HepG2 (cell line): ENCODE measurements around the gene TSPAN9. TPM values are rescaled to one million over a fixed set of nuclear protein-coding genes. Genes with fewer than 3 reads are reported as not detected.

Experiments
- ESRRA ChIP-seq: sonication (generic); formaldehyde crosslinking; IDR thresholded peaks from 2 replicates; pipeline ENCODE4 v1.5.1; 2020; ENCODE audit warnings: mild to moderate bottlenecking, low read depth, missing genetic modification reagents
- HNRNPUL1 ChIP-seq: fragments of 200-400 bp; formaldehyde crosslinking; IDR thresholded peaks from 2 replicates; pipeline ENCODE4 v1.6.1; 2017; ENCODE audit warnings: low read depth, mild to moderate bottlenecking, low read length, moderate library complexity
- LCORL ChIP-seq, 2 experiments: fragments of 450-650 bp in 1 of 2; sonication (generic) in 1 of 2; formaldehyde crosslinking in 1 of 2; IDR thresholded peaks; 2 replicates each; pipeline versions ENCODE4 v1.5.0 to v1.6.1; 2017 to 2020; ENCODE audit warnings: antibody characterized with exemption in 1 of 2, missing genetic modification reagents in 1 of 2
- MAZ ChIP-seq, 2 experiments: sonication (generic) in 1 of 2; formaldehyde crosslinking in 1 of 2; IDR thresholded peaks; 2 replicates each; pipeline versions ENCODE4 v1.5.0 to v1.6.1; 2012 to 2020; ENCODE audit warnings: low read depth in 2 of 2, mild to moderate bottlenecking in 2 of 2, borderline replicate concordance in 1 of 2, improper control_type of control experiment in 1 of 2, low read length in 1 of 2, missing genetic modification reagents in 1 of 2, moderate library complexity in 1 of 2
- MED8 ChIP-seq: sonication (generic); formaldehyde crosslinking; IDR thresholded peaks from 2 replicates; pipeline ENCODE4 v1.8.1; 2023; ENCODE audit warnings: mild to moderate bottlenecking, missing genetic modification reagents; ENCODE audit not compliant: insufficient replicate concordance
- NFIC ChIP-seq: IDR thresholded peaks from 2 replicates; pipeline ENCODE4 v1.6.1; 2012; ENCODE audit warnings: mild to moderate bottlenecking, low read length, inconsistent platforms
- NFKBIZ ChIP-seq: IDR thresholded peaks from 2 replicates; pipeline ENCODE4 v1.6.1; 2018; ENCODE audit warnings: missing genetic modification reagents, missing compliant biosample characterization
- NFRKB ChIP-seq: fragments of 450-650 bp; IDR thresholded peaks from 2 replicates; pipeline ENCODE4 v1.6.1; 2017
- NFYC ChIP-seq: IDR thresholded peaks from 2 replicates; pipeline ENCODE4 v1.6.1; 2016; ENCODE audit warnings: missing genetic modification reagents, missing compliant biosample characterization
- NR2F6 ChIP-seq, 2 experiments: IDR thresholded peaks; 2 replicates each; pipeline ENCODE4 v1.6.1; 2016; ENCODE audit warnings: antibody characterized with exemption in 1 of 2, mild to moderate bottlenecking in 1 of 2
- POGZ ChIP-seq: sonication (generic); formaldehyde crosslinking; IDR thresholded peaks from 2 replicates; pipeline ENCODE4 v1.4.0; 2020; ENCODE audit warnings: mild to moderate bottlenecking, missing genetic modification reagents
- RAD21 ChIP-seq: fragments of 450-650 bp; formaldehyde crosslinking; IDR thresholded peaks from 2 replicates; pipeline ENCODE4 v1.5.0; 2020; ENCODE audit warnings: mild to moderate bottlenecking
- RXRA ChIP-seq: sonication (generic); formaldehyde crosslinking; IDR thresholded peaks from 2 replicates; pipeline ENCODE4 v1.5.1; 2020; ENCODE audit warnings: missing genetic modification reagents
- SOX6 ChIP-seq, 2 experiments: fragments of 450-650 bp in 1 of 2; sonication (generic) in 1 of 2; formaldehyde crosslinking in 1 of 2; IDR thresholded peaks; 2 replicates each; pipeline versions ENCODE4 v1.4.0 to v1.6.1; 2017 to 2020; ENCODE audit warnings: antibody characterized with exemption in 1 of 2, mild to moderate bottlenecking in 1 of 2, missing genetic modification reagents in 1 of 2
- TEAD3 ChIP-seq: optimal IDR thresholded peaks from 2 replicates; pipeline ENCODE3; 2016; ENCODE audit warnings: borderline replicate concordance
- ZBTB42 ChIP-seq: sonication (generic); formaldehyde crosslinking; IDR thresholded peaks from 2 replicates; pipeline ENCODE4 v1.5.0; 2020; ENCODE audit warnings: mild to moderate bottlenecking, missing genetic modification reagents
- ZMYM4 ChIP-seq: sonication (generic); formaldehyde crosslinking; IDR thresholded peaks from 2 replicates; pipeline ENCODE4 v1.8.1; 2023; ENCODE audit warnings: mild to moderate bottlenecking, missing genetic modification reagents
- ZNF709 ChIP-seq: sonication (generic); formaldehyde crosslinking; IDR thresholded peaks from 2 replicates; pipeline ENCODE4 v1.5.0; 2020; ENCODE audit warnings: mild to moderate bottlenecking, missing genetic modification reagents
- polyA plus RNA-seq, 8 experiments: library from polyadenylated mRNA; depleted of rRNA in 3 of 8; stranded (reverse) in 7 of 8; unstranded in 1 of 8; fragments of >200 nt; fragmentation: Illumina TruSeq in 4 of 8; extraction: Trizol in 4 of 8; gene quantifications; 2 replicates each; pipeline versions ENCODE4 v1.2.1 to v1.2.3, GENCODE V29; 2011 to 2016; ENCODE audit warnings: low read depth in 4 of 8, missing spikeins in 1 of 8, mixed read lengths in 1 of 8; ENCODE audit not compliant: insufficient read depth in 1 of 8
- total RNA-seq, 5 experiments: library from RNA; depleted of rRNA; stranded (reverse); fragments of >200 nt; fragmentation: Illumina TruSeq; extraction: Trizol; gene quantifications; 2 replicates each; pipeline ENCODE4 v1.2.3, GENCODE V29; 2016; ENCODE audit warnings: low read depth in 1 of 5
- TF ChIP-seq, protein P1 (sequence below), 2 experiments: sonication (generic) in 1 of 2; formaldehyde crosslinking in 1 of 2; IDR thresholded peaks; 2 replicates each; pipeline versions ENCODE4 v1.4.0 to v1.6.1; 2018 to 2020; ENCODE audit warnings: missing genetic modification reagents in 2 of 2, borderline replicate concordance in 1 of 2, low read depth in 1 of 2, mild to moderate bottlenecking in 1 of 2, missing biosample characterization in 1 of 2
- TF ChIP-seq, protein P2 (sequence below): sonication (generic); formaldehyde crosslinking; IDR thresholded peaks from 2 replicates; pipeline ENCODE4 v1.9.0; 2022; ENCODE audit warnings: low read depth, missing genetic modification reagents
- TF ChIP-seq, protein P3 (sequence below): sonication (generic); formaldehyde crosslinking; IDR thresholded peaks from 2 replicates; pipeline ENCODE4 v1.4.0; 2020; ENCODE audit warnings: missing genetic modification reagents, borderline replicate concordance

TSPAN9 gene
- total and polyA plus RNA-seq, 2 of the 13 experiments (the other 11 are each of a cell fraction or from before 2014, with no cell fraction given) = 18.1 to 42.3 TPM

DNA sequence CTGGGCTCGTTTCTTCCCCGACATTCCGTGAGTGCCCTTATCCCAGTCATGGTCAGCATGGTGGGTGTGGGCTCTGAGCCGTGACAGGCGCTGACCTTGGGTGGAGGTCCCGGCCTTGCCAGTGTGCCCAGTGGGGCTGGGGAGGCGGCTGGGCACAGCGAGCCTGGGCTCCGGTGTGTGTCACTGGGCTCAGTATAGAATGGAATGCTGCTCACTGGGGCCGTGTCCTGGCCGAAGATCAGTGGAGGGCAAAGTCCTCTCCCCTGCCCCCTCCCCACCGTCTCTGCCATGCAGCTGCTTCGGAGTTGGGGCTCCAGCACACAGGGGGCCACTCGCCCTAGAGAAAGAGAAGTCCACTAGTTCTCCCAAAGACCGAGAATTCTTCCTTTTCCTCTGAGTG is 164.4 kb downstream of the TSPAN9 start (continued):
- TF ChIP-seq, protein P1, sequence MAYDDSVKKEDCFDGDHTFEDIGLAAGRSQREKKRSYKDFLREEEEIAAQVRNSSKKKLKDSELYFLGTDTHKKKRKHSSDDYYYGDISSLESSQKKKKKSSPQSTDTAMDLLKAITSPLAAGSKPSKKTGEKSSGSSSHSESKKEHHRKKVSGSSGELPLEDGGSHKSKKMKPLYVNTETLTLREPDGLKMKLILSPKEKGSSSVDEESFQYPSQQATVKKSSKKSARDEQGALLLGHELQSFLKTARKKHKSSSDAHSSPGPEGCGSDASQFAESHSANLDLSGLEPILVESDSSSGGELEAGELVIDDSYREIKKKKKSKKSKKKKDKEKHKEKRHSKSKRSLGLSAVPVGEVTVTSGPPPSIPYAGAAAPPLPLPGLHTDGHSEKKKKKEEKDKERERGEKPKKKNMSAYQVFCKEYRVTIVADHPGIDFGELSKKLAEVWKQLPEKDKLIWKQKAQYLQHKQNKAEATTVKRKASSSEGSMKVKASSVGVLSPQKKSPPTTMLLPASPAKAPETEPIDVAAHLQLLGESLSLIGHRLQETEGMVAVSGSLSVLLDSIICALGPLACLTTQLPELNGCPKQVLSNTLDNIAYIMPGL (CRISPR knock-in tag; IDR thresholded peaks at IDR 0.05; ENCODE audit: borderline replicate concordance in 1 of 2, low read depth in 1 of 2) = no peak
- TF ChIP-seq, protein P2, sequence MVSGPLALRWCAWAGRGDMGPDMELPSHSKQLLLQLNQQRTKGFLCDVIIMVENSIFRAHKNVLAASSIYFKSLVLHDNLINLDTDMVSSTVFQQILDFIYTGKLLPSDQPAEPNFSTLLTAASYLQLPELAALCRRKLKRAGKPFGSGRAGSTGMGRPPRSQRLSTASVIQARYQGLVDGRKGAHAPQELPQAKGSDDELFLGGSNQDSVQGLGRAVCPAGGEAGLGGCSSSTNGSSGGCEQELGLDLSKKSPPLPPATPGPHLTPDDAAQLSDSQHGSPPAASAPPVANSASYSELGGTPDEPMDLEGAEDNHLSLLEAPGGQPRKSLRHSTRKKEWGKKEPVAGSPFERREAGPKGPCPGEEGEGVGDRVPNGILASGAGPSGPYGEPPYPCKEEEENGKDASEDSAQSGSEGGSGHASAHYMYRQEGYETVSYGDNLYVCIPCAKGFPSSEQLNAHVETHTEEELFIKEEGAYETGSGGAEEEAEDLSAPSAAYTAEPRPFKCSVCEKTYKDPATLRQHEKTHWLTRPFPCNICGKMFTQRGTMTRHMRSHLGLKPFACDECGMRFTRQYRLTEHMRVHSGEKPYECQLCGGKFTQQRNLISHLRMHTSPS = peak; percentile 99
- TF ChIP-seq NFRKB = no peak
- TF ChIP-seq, protein P3, sequence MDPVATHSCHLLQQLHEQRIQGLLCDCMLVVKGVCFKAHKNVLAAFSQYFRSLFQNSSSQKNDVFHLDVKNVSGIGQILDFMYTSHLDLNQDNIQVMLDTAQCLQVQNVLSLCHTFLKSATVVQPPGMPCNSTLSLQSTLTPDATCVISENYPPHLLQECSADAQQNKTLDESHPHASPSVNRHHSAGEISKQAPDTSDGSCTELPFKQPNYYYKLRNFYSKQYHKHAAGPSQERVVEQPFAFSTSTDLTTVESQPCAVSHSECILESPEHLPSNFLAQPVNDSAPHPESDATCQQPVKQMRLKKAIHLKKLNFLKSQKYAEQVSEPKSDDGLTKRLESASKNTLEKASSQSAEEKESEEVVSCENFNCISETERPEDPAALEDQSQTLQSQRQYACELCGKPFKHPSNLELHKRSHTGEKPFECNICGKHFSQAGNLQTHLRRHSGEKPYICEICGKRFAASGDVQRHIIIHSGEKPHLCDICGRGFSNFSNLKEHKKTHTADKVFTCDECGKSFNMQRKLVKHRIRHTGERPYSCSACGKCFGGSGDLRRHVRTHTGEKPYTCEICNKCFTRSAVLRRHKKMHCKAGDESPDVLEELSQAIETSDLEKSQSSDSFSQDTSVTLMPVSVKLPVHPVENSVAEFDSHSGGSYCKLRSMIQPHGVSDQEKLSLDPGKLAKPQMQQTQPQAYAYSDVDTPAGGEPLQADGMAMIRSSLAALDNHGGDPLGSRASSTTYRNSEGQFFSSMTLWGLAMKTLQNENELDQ (CRISPR knock-in tag) = no peak
- TF ChIP-seq ZBTB42 (CRISPR knock-in tag) = no peak
- peak; percentile 38; the same call in 1 of the 2 replicates for TF ChIP-seq POGZ
- TF ChIP-seq ZNF709 (CRISPR knock-in tag) = no peak
- TF ChIP-seq TEAD3 (CRISPR knock-in tag) = peak; percentile 66
- TF ChIP-seq NR2F6 (IDR thresholded peaks at IDR 0.05) = no peak
- 0 out of 2 replicates have a peak, but pooled peaks have one; percentile 11 for TF ChIP-seq NR2F6 (CRISPR knock-in tag; IDR thresholded peaks at IDR 0.05)
- TF ChIP-seq RXRA (CRISPR knock-in tag) = 0 out of 2 replicates have a peak, but pooled peaks have one; percentile 24
- TF ChIP-seq NFIC = no peak
- TF ChIP-seq ZMYM4 (CRISPR knock-in tag) = peak; percentile 25; the same call in 1 of the 2 replicates
- TF ChIP-seq MAZ (IDR thresholded peaks at IDR 0.05; ENCODE audit: borderline replicate concordance, low read depth, low read length) = 0 out of 2 replicates have a peak, but pooled peaks have one; percentile 27
- TF ChIP-seq MAZ (CRISPR knock-in tag; IDR thresholded peaks at IDR 0.05; ENCODE audit: low read depth) = no peak
- 0 out of 2 replicates have a peak, but pooled peaks have one; percentile 46 for TF ChIP-seq ESRRA (CRISPR knock-in tag)
- TF ChIP-seq LCORL (IDR thresholded peaks at IDR 0.05) = no peak
- TF ChIP-seq LCORL (CRISPR knock-in tag; IDR thresholded peaks at IDR 0.05) = 0 out of 2 replicates have a peak, but pooled peaks have one; percentile 15
- no peak for TF ChIP-seq SOX6 (IDR thresholded peaks at IDR 0.05)
- TF ChIP-seq SOX6 (CRISPR knock-in tag; IDR thresholded peaks at IDR 0.05) = peak; percentile 29; the same call in 1 of the 2 replicates
- TF ChIP-seq MED8 (CRISPR knock-in tag) = no peak
- 0 out of 2 replicates have a peak, but pooled peaks have one; percentile 24 for TF ChIP-seq RAD21 (CRISPR knock-in tag)
- TF ChIP-seq NFKBIZ (CRISPR knock-in tag) = no peak
- no peak for TF ChIP-seq NFYC (CRISPR knock-in tag)
- no peak for TF ChIP-seq HNRNPUL1
